Brain microvascular endothelial cell (primary cell): ENCODE results near the gene MAMLD1.

Source experiments
- DNase-seq: peaks from one replicate; pipeline ENCODE4 v3.0.0-alpha.2; 2020
- H3K27ac ChIP-seq: fragments of 250-450 bp; sonication (Bioruptor Pico); 2 replicates; pipeline ENCODE4 v1.5.1; 2020; ENCODE audit warnings: mild to moderate bottlenecking, moderate library complexity
- H3K27me3 ChIP-seq: fragments of 250-450 bp; sonication (Bioruptor Pico); replicated peaks from 2 replicates; pipeline ENCODE4 v1.5.1; 2020; ENCODE audit warnings: mild to moderate bottlenecking
- H3K36me3 ChIP-seq: fragments of 250-450 bp; sonication (Bioruptor Pico); replicated peaks from 2 replicates; pipeline ENCODE4 v1.5.1; 2020; ENCODE audit warnings: mild to moderate bottlenecking
- H3K4me3 ChIP-seq: 2 replicates; pipeline ENCODE4 v1.5.1; 2011; ENCODE audit warnings: low read depth, mild to moderate bottlenecking, control low read depth, low read length, moderate library complexity
- in situ Hi-C: cut with HindIII; loops from 2 replicates; pipeline ENCODE4 v1.10.0; 2017; ENCODE audit warnings: low sequenced_read_pairs, low pct_ligation_motif_present
- TF ChIP-seq, protein P1 (sequence below): IDR thresholded peaks from 2 replicates; pipeline ENCODE4 v1.5.1; 2011; ENCODE audit warnings: low read depth, mild to moderate bottlenecking, moderate library complexity, low read length, control low read depth, inconsistent platforms; ENCODE audit errors: missing control alignments

MAMLD1 gene

DNA sequence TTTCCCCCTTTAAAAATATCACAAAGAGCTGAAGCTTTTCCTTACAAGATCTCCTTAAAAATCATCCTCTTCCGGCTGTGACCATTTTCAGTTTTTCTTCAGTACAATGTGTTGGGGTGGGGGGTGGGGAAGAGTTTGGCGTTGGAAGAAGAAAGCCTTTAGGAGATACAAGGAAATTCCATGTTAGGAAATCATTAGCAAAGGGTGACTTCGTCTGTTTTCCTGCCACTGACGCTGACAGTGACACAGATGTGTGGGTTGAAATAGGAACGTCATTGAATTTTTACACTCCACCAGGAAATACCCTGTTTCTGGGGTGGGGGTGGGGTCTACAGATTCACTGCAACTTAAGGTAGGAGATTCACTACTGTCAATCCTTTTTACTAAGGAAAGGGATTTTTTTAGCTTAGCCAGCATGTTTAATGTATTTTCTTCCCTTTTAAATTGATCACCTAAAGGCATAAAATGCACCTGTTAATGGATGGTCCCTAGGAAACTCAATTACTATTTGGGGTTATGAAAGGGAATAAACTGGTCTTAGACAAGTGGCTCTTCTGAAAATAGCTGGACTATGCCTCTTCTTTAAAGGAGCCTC, 3.9 kb downstream of the MAMLD1 start:
- Histone ChIP-seq H3K36me3 (no peaks in the 10 kb centered on the region), H3K4me3 (peak overlapping the region; percentile 69), H3K27ac (peak overlapping the region; percentile 67), H3K27me3 (no peaks in the 10 kb centered on the region)
- TF ChIP-seq, protein P1, sequence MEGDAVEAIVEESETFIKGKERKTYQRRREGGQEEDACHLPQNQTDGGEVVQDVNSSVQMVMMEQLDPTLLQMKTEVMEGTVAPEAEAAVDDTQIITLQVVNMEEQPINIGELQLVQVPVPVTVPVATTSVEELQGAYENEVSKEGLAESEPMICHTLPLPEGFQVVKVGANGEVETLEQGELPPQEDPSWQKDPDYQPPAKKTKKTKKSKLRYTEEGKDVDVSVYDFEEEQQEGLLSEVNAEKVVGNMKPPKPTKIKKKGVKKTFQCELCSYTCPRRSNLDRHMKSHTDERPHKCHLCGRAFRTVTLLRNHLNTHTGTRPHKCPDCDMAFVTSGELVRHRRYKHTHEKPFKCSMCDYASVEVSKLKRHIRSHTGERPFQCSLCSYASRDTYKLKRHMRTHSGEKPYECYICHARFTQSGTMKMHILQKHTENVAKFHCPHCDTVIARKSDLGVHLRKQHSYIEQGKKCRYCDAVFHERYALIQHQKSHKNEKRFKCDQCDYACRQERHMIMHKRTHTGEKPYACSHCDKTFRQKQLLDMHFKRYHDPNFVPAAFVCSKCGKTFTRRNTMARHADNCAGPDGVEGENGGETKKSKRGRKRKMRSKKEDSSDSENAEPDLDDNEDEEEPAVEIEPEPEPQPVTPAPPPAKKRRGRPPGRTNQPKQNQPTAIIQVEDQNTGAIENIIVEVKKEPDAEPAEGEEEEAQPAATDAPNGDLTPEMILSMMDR: no peak
- in situ Hi-C loops: no loop called here
- peak; percentile 40 for DNase-seq

GRCh38 chrX:150370589-150371312, 7.6 kb downstream of the MAMLD1 start:
- in situ Hi-C loops: no loop called here
- H3K27me3 ChIP-seq: no peaks in the 10 kb centered on the region
- TF ChIP-seq, protein P1: no peak
- no peak overlapping the region for H3K27ac ChIP-seq
- DNase-seq: no peak
- no peak overlapping the region for H3K4me3 ChIP-seq
- no peaks in the 10 kb centered on the region for H3K36me3 ChIP-seq

- TF ChIP-seq, protein P1: no peak
- Histone ChIP-seq H3K4me3 (no peak overlapping the region), H3K27ac (no peak overlapping the region), H3K27me3 (no peaks in the 10 kb centered on the region), H3K36me3 (no peaks in the 10 kb centered on the region)
- DNase-seq: no peak
- in situ Hi-C loops: no loop called here
These were observed 8.8 kb downstream of the MAMLD1 start for GRCh38 chrX:150371877-150372276.

DNA sequence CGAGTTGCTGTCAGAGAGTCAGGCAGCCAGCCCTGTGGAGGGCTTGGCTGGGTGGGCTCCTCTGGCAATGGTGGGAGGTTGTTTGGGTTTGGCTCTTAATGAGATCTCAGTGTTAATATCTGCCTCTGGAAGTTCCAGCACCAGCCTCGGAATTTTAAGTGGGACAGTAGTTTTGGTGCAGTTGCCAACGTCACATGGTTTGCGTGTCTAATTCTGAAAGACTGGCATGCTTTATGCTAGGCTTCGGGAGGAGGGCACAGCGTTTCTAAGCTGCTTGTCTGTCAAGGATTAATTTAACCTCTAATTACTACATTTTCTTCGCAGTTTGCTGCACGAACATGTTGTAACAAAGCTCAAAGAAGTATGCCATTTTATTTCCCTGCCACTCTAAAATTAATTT, 9.2 kb downstream of the MAMLD1 start:
- Histone ChIP-seq H3K36me3 (no peaks in the 10 kb centered on the region), H3K27me3 (no peaks in the 10 kb centered on the region), H3K27ac (no peak overlapping the region), H3K4me3 (no peak overlapping the region)
- DNase-seq: no peak
- TF ChIP-seq, protein P1: no peak
- in situ Hi-C loops: no loop called here

- no peak overlapping the region for H3K27ac ChIP-seq
- TF ChIP-seq, protein P1: no peak
- H3K27me3 ChIP-seq: no peaks in the 10 kb centered on the region
These were observed 9.6 kb downstream of the MAMLD1 start for GRCh38 chrX:150372756-150373155.

More at GRCh38 chrX:150372756-150373155, 9.6 kb downstream of the MAMLD1 start:
- Histone ChIP-seq H3K4me3 (no peak overlapping the region), H3K36me3 (no peaks in the 10 kb centered on the region)
- DNase-seq: no peak
- in situ Hi-C loops: no loop called here
